Kidney (tissue), 14 donors: Measurements from ENCODE around the gene CORO1A. TPM values are rescaled to one million over a fixed set of nuclear protein-coding genes. Genes with fewer than 3 reads are reported as not detected.

ENCODE experiments used
- DNase-seq, 5 donors: peaks; one replicate each; pipeline ENCODE4 v3.0.0-alpha.2; 2013 to 2020
- FAIRE-seq: peaks from 2 replicates; lab custom pipeline; 2012; peaks lifted over from hg19 to GRCh38; lab: Jason Lieb, UNC
- H3K27ac ChIP-seq, 2 donors: one replicate each; pipeline ENCODE4 v1.7.0; 2013; ENCODE audit warnings: low read depth in 2 of 2, low read length in 2 of 2, inconsistent platforms in 1 of 2
- H3K27me3 ChIP-seq: one replicate; pipeline ENCODE4 v1.7.1; 2013; ENCODE audit warnings: low read length, inconsistent platforms; ENCODE audit not compliant: control insufficient read depth, insufficient read depth
- H3K36me3 ChIP-seq, 3 donors: one replicate each; pipeline versions ENCODE4 v1.7.0 to v1.7.1; 2013; ENCODE audit warnings: low read length in 3 of 3, control low read depth in 1 of 3, inconsistent platforms in 1 of 3; ENCODE audit not compliant: insufficient read depth in 3 of 3, control insufficient read depth in 2 of 3
- H3K4me1 ChIP-seq, 3 donors: one replicate each; pipeline versions ENCODE4 v1.7.0 to v1.7.1; 2013; ENCODE audit warnings: low read length in 3 of 3, inconsistent platforms in 1 of 3, low read depth in 1 of 3; ENCODE audit not compliant: control insufficient read depth in 2 of 3, insufficient read depth in 2 of 3
- H3K4me3 ChIP-seq, 3 donors: one replicate each; pipeline versions ENCODE4 v1.7.0 to v1.8.1; 2013; ENCODE audit warnings: low read length in 3 of 3, control low read depth in 1 of 3, inconsistent platforms in 1 of 3
- H3K9ac ChIP-seq, 3 donors: one replicate each; pipeline versions ENCODE4 v1.7.0 to v1.7.1; 2013; ENCODE audit warnings: low read length in 3 of 3, control low read depth in 1 of 3, inconsistent platforms in 1 of 3
- H3K9me3 ChIP-seq, 3 donors: one replicate each; pipeline versions ENCODE4 v1.7.0 to v1.7.1; 2013; ENCODE audit warnings: low read length in 3 of 3, control low read depth in 1 of 3, inconsistent platforms in 1 of 3; ENCODE audit not compliant: control insufficient read depth in 2 of 3, insufficient read depth in 1 of 3
- CTCF ChIP-seq: IDR thresholded peaks from 3 replicates; pipeline ENCODE4 v1.5.1; 2012; ENCODE audit warnings: mild to moderate bottlenecking, moderate library complexity, borderline replicate concordance; ENCODE audit not compliant: insufficient read depth; ENCODE audit errors: extremely low read depth
- intact Hi-C: fragments of 100-400 bp; cut with DNase I; formaldehyde crosslinking; loops from one replicate; pipeline ENCODE4 v1.11.1; 2022
- polyA plus RNA-seq: library from polyadenylated mRNA; stranded (reverse); fragments of 350-450 nt; fragmentation: Illumina TruSeq; extraction: RNeasy Lipid Tissue Mini Kit (QIAGEN cat#74804); gene quantifications from one replicate; pipeline ENCODE4 v1.2.3, GENCODE V29; 2014; ENCODE audit warnings: low read depth, low replicate concordance; ENCODE audit not compliant: insufficient read depth
- total RNA-seq: library from RNA; stranded (reverse); fragmentation: NEBNext Ultra II Directional; extraction: Animal tissue kit (Norgen Biotek cat#: 25700); gene quantifications from one replicate; pipeline ENCODE4 v1.2.1, GENCODE V29; 2021
- donor health status: control.
- donor health status: control.
- donor health status: control.
- donor health status: control.
- donor health status: control.
- donor health status: DM: yes; HTN: yes; CAD: no.
- donor health status: Normal renal cell carcinoma (clear cell type).

CORO1A gene
- total and polyA plus RNA-seq, 2 donors from 2014 or later = 8.0 to 69.3 TPM

GRCh38 chr16:30139583-30140481 is 43.6 kb upstream of the CORO1A start:
- no peak for FAIRE-seq
- no peak for DNase-seq
- H3K4me1 ChIP-seq = no peaks in the 10 kb centered on the region
- no peak for TF ChIP-seq CTCF
- H3K36me3 ChIP-seq = no peaks in the 10 kb centered on the region
- intact Hi-C loops = no loop called here
- no peaks in the 10 kb centered on the region for H3K9me3 ChIP-seq
- H3K9ac ChIP-seq = no peak overlapping the region
- H3K4me3 ChIP-seq = no peak overlapping the region
- no peak overlapping the region for H3K27ac ChIP-seq
- H3K27me3 ChIP-seq = no peaks in the 10 kb centered on the region

DNA sequence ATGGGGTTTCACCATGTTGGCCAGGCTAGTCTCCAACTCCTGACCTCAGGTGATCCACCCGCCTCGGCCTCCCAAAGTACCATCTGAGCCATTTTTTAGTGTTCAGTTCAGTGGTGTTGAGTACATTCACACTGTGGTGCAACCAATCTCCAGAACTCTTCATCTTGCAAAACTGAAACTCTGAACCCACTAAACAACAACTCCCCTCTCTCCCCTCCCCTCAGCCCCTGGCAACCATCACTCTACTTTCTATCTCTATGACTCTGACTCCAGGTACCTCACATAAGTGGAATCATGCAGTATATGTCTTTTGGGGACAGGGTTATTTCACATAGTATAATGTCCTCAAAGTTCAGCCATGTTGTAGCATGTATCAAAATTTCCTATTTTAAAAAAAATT is 41.7 kb upstream of the CORO1A start:
- Histone ChIP-seq H3K36me3 (no peaks in the 10 kb centered on the region), H3K9ac (no peak overlapping the region), H3K4me3 (no peak overlapping the region), H3K9me3 (no peaks in the 10 kb centered on the region), H3K27ac (no peak overlapping the region), H3K27me3 (no peaks in the 10 kb centered on the region), H3K4me1 (no peaks in the 10 kb centered on the region)
- FAIRE-seq (no peak), DNase-seq (no peak)
- TF ChIP-seq CTCF = no peak
- intact Hi-C loops = no loop called here

GRCh38 chr16:30142672-30143346 is 40.6 kb upstream of the CORO1A start:
- H3K9me3 ChIP-seq = no peaks in the 10 kb centered on the region
- no peaks in the 10 kb centered on the region for H3K27me3 ChIP-seq
- H3K27ac ChIP-seq = no peak overlapping the region
- DNase-seq = no peak
- no peak overlapping the region for H3K9ac ChIP-seq
- intact Hi-C loops = no loop called here
- no peak overlapping the region for H3K4me3 ChIP-seq
- FAIRE-seq = no peak
- no peaks in the 10 kb centered on the region for H3K36me3 ChIP-seq
- no peaks in the 10 kb centered on the region for H3K4me1 ChIP-seq
- TF ChIP-seq CTCF = no peak
